Measurements from ENCODE around the gene HOXB6.

Gene HOXB6

GRCh38 chr17:48609033-48609432 is 4.2 kb upstream of the HOXB6 start:
- no peak for DNase-seq

GRCh38 chr17:48608494-48608834 is 3.7 kb upstream of the HOXB6 start:
- no peak for DNase-seq

- DNase-seq: no peak
These were observed 2.3 kb upstream of the HOXB6 start for GRCh38 chr17:48606892-48607614.

GRCh38 chr17:48605991-48606891 is 1.5 kb upstream of the HOXB6 start:
- DNase-seq: no peak

- DNase-seq: no peak
These were observed 678 bp upstream of the HOXB6 start for GRCh38 chr17:48605409-48605919.

- no peak for DNase-seq
These were observed 622 bp downstream of the HOXB6 start for GRCh38 chr17:48603959-48604769.

DNA sequence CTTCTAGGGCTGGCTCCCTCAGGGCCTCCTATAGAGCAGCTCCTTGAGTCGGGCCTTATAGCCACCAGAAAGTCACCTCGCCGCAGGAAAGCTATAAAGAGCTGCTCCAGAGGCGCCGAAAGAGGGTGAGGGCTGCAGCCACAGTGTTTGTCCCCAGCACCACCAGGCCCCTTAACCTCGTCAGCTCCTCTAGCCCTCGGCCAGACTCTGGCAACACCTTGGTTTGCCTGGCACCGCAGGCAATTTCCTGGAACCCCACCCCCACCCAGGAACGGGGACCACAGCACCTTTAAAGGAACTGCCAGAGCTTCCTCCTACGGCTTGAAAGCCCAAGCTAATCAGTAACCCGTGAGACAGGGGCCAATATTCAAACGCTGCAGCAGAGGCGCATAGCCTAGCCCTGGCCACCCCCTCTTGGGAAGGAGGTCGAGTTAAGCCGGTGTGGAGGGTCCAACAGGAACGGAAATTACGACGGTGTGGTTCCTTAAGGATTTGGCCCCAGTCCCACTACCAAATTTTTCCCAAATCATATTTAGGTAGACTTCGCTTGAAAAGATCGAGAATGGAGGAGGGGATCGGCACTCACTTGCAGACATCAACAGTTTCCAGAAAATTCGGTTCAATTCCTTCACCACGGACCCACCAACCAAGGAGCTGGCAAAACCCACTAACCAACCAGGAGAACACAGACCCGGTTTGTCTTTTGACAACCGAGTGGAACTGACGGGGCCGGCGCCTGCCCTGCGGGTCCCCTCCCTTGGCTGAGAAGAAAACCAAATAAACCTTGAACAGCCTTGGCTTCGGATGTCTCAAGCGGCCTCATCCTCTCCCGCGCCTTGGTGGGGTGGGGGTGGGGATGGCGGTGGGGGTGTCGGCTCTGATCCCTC is 3.0 kb downstream of the HOXB6 start:
- no peak for DNase-seq

GRCh38 chr17:48601207-48601538 is 3.6 kb downstream of the HOXB6 start:
- DNase-seq: no peak

GRCh38 chr17:48600244-48601098 is 4.3 kb downstream of the HOXB6 start:
- DNase-seq: no peak

- DNase-seq: no peak
These were observed 5.4 kb downstream of the HOXB6 start for GRCh38 chr17:48599354-48599753.

DNA sequence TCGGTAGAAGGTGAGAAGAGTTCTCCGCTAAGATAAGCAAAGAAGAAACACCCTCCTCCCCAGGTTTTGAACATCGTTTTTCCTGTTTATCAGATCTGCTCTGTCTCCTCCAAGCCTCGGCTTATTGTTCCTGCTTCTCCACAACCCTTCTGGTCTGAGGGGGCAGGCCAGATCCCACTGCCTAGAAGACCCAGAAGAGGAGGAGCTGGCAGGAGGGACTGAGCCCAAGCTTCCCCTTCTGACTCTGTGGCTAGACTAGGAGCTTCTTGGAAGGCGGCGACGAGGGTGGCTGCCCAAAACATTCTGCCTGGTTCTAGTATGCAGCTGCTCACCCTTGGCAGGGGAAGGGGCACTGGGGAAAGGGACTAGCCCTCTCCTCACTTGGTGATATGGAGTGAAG is 6.0 kb downstream of the HOXB6 start:
- no peak for DNase-seq

DNA sequence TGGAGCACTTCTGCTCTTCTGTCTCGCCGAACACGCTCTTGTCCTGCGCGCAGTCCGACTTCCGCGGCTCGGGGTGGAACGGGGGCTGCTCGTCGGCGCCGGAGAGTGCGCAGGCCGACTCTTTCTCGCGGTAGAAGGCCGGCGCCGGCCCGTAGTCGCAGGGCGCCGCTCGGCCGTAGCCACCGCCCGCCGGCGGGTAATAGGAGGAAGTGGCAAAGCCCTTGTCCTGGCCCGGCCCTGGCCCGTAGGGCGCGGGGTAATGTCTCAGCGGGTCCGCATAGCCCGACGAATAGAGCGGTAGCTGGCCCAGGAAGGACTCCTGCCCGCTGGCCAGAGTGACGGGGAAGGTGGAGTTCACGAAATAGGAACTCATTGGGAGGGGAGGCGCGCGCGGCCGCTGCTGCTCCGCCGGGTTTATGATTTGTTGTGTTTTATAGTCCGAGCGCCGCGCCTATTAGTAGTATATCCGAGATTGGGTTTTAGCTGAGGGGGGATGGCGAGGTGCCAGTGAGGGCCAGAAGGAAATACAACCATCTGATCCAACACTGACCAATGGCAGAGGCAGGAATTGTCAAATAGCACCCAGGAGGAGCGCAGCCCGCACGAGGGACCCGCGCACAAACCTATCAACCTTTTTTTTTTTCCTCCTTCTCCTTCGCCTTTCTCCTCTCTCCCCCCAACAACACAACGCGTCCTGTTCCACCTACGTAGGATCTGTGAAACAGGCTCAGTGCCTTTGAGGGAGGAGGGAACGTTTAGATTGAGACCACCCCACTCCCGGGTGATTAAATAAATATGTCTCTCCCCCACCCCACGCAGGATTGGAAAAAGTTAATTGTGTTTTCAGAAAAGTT is 6.8 kb downstream of the HOXB6 start:
- no peak for DNase-seq

DNA sequence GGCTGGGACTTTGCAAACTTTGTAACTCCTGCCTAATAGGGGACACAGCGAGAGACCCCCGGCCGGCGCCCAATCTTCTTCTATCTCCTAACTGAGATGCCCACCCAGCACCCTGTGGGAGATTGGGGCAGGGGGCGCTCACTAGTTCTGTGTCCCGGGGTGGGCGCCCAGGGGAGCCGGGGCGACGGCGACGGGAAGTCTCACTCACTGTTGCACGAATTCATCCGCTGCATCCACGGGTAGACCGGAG is 7.3 kb downstream of the HOXB6 start:
- no peak for DNase-seq

GRCh38 chr17:48596735-48597527 is 7.9 kb downstream of the HOXB6 start:
- DNase-seq: no peak

GRCh38 chr17:48596000-48596734 is 8.6 kb downstream of the HOXB6 start:
- no peak for DNase-seq

DNA sequence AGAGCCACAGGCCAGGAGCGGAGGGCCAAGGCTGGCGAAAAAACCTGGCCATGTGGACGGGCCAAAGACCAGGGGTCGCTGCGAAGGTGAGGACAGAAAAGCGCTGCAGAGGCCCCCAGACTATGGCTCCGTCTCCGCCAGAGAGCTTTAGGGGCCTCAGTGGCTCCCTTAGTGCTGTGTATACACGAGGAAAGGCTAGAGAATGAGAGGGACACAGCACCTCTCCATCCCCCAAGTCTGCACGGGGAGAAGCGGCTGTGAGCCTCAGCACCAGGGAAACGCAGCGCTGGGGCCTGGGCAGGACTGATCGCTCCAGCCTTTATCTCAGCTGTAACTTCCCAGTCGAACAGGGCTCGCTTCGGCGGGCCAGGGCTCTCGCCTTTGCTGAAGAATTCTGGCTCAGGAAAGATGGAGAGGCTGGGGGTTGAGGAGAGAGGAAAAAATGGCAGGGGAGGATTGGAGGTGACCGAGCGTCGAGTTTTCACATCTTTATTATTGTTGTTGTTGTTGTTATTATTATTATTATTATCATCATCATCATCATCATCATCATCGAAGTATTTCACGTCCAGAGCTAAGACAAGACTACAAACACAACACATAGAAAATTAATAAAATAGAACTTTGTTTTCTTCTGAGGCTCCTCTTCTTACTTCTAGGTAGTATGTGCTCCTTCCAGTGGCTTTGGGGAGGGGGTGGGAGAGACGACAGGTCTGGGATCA is 9.3 kb downstream of the HOXB6 start:
- no peak for DNase-seq

DNA sequence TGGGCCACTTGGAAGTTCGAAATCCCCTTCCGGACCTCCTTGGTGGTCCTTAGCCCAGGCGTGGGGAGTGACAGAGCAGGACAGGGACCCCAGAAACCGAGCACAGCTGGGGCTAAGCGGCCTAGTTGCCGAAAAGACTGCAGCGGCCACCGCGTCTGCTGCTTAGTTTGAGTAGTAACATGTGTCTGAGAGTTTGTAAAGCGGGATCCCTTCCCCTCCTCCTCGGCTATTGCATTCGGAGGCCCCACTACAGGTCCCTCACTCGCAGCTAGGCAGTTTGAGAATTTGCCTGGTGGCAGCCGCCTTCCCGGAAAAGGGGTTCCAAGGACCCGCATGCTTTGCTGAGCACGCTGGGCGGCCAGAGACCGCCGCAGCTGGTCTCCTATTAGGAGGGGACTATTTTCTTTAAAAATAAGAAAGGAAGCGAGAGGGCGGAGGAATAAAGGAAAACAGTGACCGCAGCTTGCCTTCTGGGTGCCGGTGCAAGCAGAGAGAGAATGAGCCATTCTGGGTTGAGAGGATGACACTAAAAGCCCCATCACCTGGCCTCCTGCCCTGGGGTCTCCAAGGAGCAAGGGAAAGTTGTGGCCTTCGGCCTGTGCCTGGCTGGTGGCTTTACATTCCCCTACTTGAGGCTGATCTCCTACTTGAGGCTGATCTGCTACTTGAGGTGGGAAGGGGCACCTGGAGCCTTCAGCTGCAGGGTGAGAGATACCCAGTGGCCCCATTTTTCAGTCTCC is 10.1 kb downstream of the HOXB6 start:
- no peak for DNase-seq

All from activated CD8-positive, alpha-beta memory T cell treated with anti-CD3 and anti-CD28 coated beads, Interleukin-2, amount 50 U/mL, for 48 hours (primary cell).